Regular cardiac myocyte (primary cell): ENCODE data around the gene ARX. TPM values are rescaled to one million over a fixed set of nuclear protein-coding genes. Genes with fewer than 3 reads are reported as not detected.

Experiments
- total RNA-seq: library from RNA; depleted of rRNA; stranded (reverse); fragments of >200 nt; gene quantifications from 2 replicates; pipeline ENCODE4 v1.2.3, GENCODE V29; 2014

ARX gene
- total RNA-seq: not detected in 2 replicates

GRCh38 chrX:25015486-25016360, at the start of gene ARX:
Gene ARX (minus strand): TSS chrX:25015965. CDS start chrX:25015737, 228 bp downstream.

